AG09309 (cell line): ENCODE results near the gene LHFPL3.

Experiments used
- DNase-seq: peaks from one replicate; pipeline ENCODE4 v3.0.0-alpha.2; 2010; ENCODE audit warnings: low read depth
- H3K4me3 ChIP-seq: 2 replicates; pipeline ENCODE4 v1.5.1; 2011; ENCODE audit warnings: mild to moderate bottlenecking, low read depth, low read length, moderate library complexity; ENCODE audit not compliant: control insufficient read depth
- CTCF ChIP-seq: IDR thresholded peaks from 2 replicates; pipeline ENCODE4 v1.5.1; 2011; ENCODE audit warnings: mild to moderate bottlenecking, low read depth, low read length, inconsistent platforms; ENCODE audit not compliant: insufficient read depth, control insufficient read depth; ENCODE audit errors: missing control alignments

LHFPL3 gene

GRCh38 chr7:104445393-104445792, 117.0 kb downstream of the LHFPL3 start:
- no peak for DNase-seq
- no peak for TF ChIP-seq CTCF
- no peak overlapping the region for H3K4me3 ChIP-seq

- DNase-seq: no peak
- H3K4me3 ChIP-seq: no peak overlapping the region
- TF ChIP-seq CTCF: no peak
Observed at GRCh38 chr7:104450861-104451260, 122.5 kb downstream of the LHFPL3 start.

GRCh38 chr7:104453190-104453589, 124.8 kb downstream of the LHFPL3 start:
- H3K4me3 ChIP-seq: no peak overlapping the region
- DNase-seq: no peak
- TF ChIP-seq CTCF: no peak

GRCh38 chr7:104458875-104459274, 130.5 kb downstream of the LHFPL3 start:
- no peak overlapping the region for H3K4me3 ChIP-seq
- DNase-seq: no peak
- TF ChIP-seq CTCF: no peak

GRCh38 chr7:104469166-104469820, 140.9 kb downstream of the LHFPL3 start:
- no peak for TF ChIP-seq CTCF
- H3K4me3 ChIP-seq: no peak overlapping the region
- DNase-seq: no peak

- H3K4me3 ChIP-seq: no peak overlapping the region
- TF ChIP-seq CTCF: no peak
- no peak for DNase-seq
Observed at GRCh38 chr7:104480529-104480928, 152.1 kb downstream of the LHFPL3 start.
